Calu3 (cell line): ENCODE measurements around the gene SYNE3. TPM values are rescaled to one million over a fixed set of nuclear protein-coding genes. Genes with fewer than 3 reads are reported as not detected.

Experiments used
- BruUV-seq: library from RNA; stranded (reverse); fragments of 400-500 nt; replicated peaks from 2 replicates; lab custom pipeline; 2021; lab: Mats Ljungman, UMichigan
- CTCF ChIA-PET: fragments of 300-600 bp; sonication (Branson Sonifier 250); formaldehyde crosslinking; loops from one replicate; lab custom pipeline; 2022; ENCODE audit warnings: antibody characterized with exemption; lab: Charles Lee
- DNase-seq: peaks from one replicate; pipeline ENCODE4 v3.0.0; 2022
- H3K27ac Mint-ChIP-seq: one replicate; pipeline ENCODE4 v1.8.0; 2022; ENCODE audit warnings: mixed read lengths; ENCODE audit not compliant: unreplicated experiment
- H3K27me3 Mint-ChIP-seq: one replicate; pipeline ENCODE4 v1.8.0; 2022; ENCODE audit warnings: mixed read lengths; ENCODE audit not compliant: unreplicated experiment
- H3K36me3 Mint-ChIP-seq: one replicate; pipeline ENCODE4 v1.8.0; 2022; ENCODE audit warnings: mild to moderate bottlenecking, moderate library complexity, mixed read lengths; ENCODE audit not compliant: insufficient read depth, unreplicated experiment
- H3K4me1 Mint-ChIP-seq: one replicate; pipeline ENCODE4 v1.8.0; 2022; ENCODE audit warnings: mild to moderate bottlenecking, low read depth, mixed read lengths; ENCODE audit not compliant: unreplicated experiment
- H3K4me3 Mint-ChIP-seq: one replicate; pipeline ENCODE4 v1.8.0; 2022; ENCODE audit warnings: mild to moderate bottlenecking, low read depth, moderate library complexity, mixed read lengths; ENCODE audit not compliant: unreplicated experiment
- H3K9me3 Mint-ChIP-seq: one replicate; pipeline ENCODE4 v1.8.0; 2022; ENCODE audit warnings: low read depth, mixed read lengths; ENCODE audit not compliant: unreplicated experiment
- intact Hi-C: fragments of 100-400 bp; cut with micrococcal nuclease; formaldehyde crosslinking; loops from one replicate; pipeline ENCODE4 v1.10.0; 2022; ENCODE audit not compliant: unreplicated experiment
- total RNA-seq: library from RNA; stranded (reverse); gene quantifications from 2 replicates; pipeline ENCODE4 v1.2.3, GENCODE V29; 2022
- TF ChIP-seq, protein P1 (sequence below): fragments of 200-600 bp; IDR thresholded peaks from one replicate; pipeline ENCODE4 v1.8.0; 2022; ENCODE audit warnings: antibody characterized with exemption; ENCODE audit not compliant: unreplicated experiment

Gene SYNE3
- total RNA-seq, 1 experiment from 2014 or later = 0.97 TPM

DNA sequence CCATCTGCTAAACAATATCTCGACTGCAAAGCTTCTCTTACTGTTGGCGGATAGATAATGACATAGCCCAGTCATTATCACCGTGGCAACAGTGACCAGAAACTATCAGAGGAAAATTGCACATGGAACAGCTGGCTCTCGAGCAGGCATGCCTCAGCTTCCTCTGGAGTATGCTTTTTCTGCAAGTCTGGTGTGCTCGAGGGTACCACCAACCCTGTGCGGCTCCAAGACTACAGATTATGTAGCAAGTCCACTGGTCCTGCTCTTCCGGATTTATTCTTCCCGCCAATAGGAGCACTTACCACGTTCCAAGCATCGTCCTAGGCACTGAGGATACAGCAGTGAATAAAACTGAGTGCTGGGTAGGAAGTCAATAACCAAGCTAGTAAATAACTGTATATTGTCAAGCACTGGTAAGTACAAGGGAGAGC lies 17.0 kb upstream of the SYNE3 start:
- Mint-ChIP-seq H3K27ac (peak overlapping the region; percentile 97), H3K4me3 (peak overlapping the region; percentile 82), H3K36me3 (peaks cover 57% of the 10 kb centered on the region), H3K4me1 (peaks cover 53% of the 10 kb centered on the region), H3K27me3 (no peaks in the 10 kb centered on the region), H3K9me3 (no peaks in the 10 kb centered on the region)
- no TSS peak for BruUV-seq
- CTCF ChIA-PET = interaction anchor here (3.0 kb wide), 1 partner anchor 91 kb away, joined by 12 read pairs; no protein-coding TSS in a partner anchor
- TF ChIP-seq, protein P1, sequence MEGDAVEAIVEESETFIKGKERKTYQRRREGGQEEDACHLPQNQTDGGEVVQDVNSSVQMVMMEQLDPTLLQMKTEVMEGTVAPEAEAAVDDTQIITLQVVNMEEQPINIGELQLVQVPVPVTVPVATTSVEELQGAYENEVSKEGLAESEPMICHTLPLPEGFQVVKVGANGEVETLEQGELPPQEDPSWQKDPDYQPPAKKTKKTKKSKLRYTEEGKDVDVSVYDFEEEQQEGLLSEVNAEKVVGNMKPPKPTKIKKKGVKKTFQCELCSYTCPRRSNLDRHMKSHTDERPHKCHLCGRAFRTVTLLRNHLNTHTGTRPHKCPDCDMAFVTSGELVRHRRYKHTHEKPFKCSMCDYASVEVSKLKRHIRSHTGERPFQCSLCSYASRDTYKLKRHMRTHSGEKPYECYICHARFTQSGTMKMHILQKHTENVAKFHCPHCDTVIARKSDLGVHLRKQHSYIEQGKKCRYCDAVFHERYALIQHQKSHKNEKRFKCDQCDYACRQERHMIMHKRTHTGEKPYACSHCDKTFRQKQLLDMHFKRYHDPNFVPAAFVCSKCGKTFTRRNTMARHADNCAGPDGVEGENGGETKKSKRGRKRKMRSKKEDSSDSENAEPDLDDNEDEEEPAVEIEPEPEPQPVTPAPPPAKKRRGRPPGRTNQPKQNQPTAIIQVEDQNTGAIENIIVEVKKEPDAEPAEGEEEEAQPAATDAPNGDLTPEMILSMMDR = no peak
- intact Hi-C loops = loop anchor here (10.0 kb wide), 1 partner anchor 379 kb away; the partner anchor contains the start of gene DICER1
- no peak for DNase-seq

DNA sequence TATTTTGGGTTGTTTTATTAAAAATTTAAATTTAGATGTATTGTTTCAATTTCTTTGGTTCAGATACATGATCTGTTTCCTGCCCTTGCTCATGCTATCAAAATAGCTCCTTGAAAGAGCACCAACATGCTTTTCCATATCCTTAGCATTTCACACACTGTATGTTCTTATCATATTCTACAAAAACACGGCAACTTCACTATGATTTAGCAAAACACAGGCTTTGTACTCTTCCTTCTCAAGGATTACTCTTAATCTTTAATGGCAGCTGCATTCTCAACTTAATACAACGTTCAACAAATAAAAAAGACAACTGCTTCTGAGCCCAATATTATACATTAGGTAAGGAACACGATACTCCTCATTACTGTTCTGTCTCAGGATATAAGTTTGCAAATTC lies 15.5 kb upstream of the SYNE3 start:
- Mint-ChIP-seq H3K36me3 (peaks cover 57% of the 10 kb centered on the region), H3K27ac (peak overlapping the region; percentile 8), H3K4me3 (peak overlapping the region; percentile 82), H3K9me3 (no peaks in the 10 kb centered on the region), H3K4me1 (peaks cover 44% of the 10 kb centered on the region), H3K27me3 (no peaks in the 10 kb centered on the region)
- BruUV-seq = no TSS peak
- CTCF ChIA-PET = no interaction called here
- intact Hi-C loops = loop anchor here (2.0 to 10.0 kb wide), 2 partner anchors 71 to 377 kb away; partner anchors contain the start of gene DICER1
- TF ChIP-seq, protein P1 = no peak
- no peak for DNase-seq

DNA sequence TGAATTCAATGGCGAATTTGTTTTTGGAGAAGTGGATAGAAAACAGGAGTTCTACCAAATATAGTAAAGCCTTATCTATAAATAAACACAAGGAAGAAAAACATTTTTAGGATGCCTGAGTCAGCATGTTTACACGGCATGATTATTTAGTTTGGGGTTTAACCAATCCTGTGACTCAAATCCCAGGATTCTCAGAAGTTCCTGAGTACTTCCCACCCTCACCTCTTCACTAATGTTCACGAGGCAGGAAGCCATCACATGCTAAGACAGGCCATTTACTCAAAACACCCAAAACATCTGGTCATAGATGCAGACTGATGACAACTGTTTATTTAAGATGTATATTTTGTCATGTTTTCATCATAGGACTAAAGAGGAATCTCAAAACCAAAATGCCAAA lies 15.0 kb upstream of the SYNE3 start:
- Mint-ChIP-seq H3K27me3 (no peaks in the 10 kb centered on the region), H3K27ac (no peak overlapping the region), H3K9me3 (no peaks in the 10 kb centered on the region), H3K36me3 (peaks cover 57% of the 10 kb centered on the region), H3K4me3 (peak overlapping the region; percentile 82), H3K4me1 (peaks cover 39% of the 10 kb centered on the region)
- BruUV-seq = no TSS peak
- intact Hi-C loops = loop anchor here (2.0 to 10.0 kb wide), 2 partner anchors 71 to 377 kb away; partner anchors contain the start of gene DICER1
- CTCF ChIA-PET = interaction anchor here (1.1 kb wide), 1 partner anchor 89 kb away, joined by 4 read pairs; no protein-coding TSS in a partner anchor
- DNase-seq = no peak
- TF ChIP-seq, protein P1 = no peak

DNA sequence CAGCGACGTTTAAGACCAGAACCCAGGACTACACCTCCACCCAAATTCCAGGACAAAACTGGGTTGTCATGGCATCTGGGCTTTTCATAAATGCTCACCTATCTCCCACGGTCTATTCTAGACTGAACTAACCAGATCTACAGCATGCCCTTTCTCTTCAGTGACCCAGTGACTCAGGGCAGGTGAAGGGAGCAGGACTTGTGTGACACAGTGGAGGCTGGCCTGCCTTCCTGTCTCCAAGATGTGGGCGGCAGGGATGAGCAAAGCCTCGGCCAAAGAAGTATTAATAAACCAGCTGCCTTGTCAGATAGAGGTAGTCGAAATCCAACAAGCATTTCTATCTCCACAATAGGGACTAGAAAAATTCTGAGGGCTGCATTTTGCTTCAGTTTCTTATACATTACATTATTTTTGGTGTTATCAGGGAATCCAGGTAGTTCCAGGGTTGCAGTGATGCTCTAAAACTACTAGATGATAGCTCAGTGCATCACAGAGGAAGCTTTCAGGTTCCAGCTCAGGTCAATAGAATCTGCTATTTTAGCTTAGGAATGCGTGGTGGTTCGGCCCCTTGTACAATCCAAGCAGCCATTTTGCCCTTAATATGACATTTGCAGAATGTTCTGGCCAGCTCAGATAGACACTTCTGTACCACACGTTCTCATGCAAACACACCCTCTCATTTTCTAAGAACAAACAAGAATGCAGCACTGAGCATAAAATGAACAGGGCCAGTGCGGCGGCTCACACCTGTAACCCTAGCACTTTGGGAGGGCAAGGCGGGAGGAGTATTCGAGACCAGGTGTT lies 14.2 kb upstream of the SYNE3 start:
- TF ChIP-seq, protein P1 = no peak
- DNase-seq = no peak
- intact Hi-C loops = loop anchor here (2.0 to 10.0 kb wide), 2 partner anchors 70 to 376 kb away; partner anchors contain the start of gene DICER1

More for the DNA sequence above, 14.2 kb upstream of the SYNE3 start:
- no peaks in the 10 kb centered on the region for H3K9me3 Mint-ChIP-seq
- CTCF ChIA-PET = interaction anchor here (0.6 to 1.1 kb wide), 2 partner anchors 88 to 670 kb away, joined by 3 to 4 read pairs; no protein-coding TSS in a partner anchor
- H3K36me3 Mint-ChIP-seq = peaks cover 50% of the 10 kb centered on the region
- peaks cover 40% of the 10 kb centered on the region for H3K4me1 Mint-ChIP-seq
- H3K27me3 Mint-ChIP-seq = no peaks in the 10 kb centered on the region
- BruUV-seq = no TSS peak
- no peak overlapping the region for H3K4me3 Mint-ChIP-seq
- H3K27ac Mint-ChIP-seq = no peak overlapping the region
